ENCODE data around the gene ABCC4. TPM values are rescaled to one million over a fixed set of nuclear protein-coding genes. Genes with fewer than 3 reads are reported as not detected.

Gene ABCC4
- total and polyA plus RNA-seq, 4 donors, result 0.74 to 22.5 (median 2.0) TPM

GRCh38 chr13:95204231-95204765 lies 97.0 kb downstream of the ABCC4 start:
- Histone ChIP-seq H3K27ac (ENCODE audit: low read depth in 1 of 2, low read length in 2 of 2) (no peak overlapping the region), H3K4me1 (ENCODE audit: control insufficient read depth in 4 of 4, insufficient read depth in 4 of 4, low read length in 3 of 4) (no peaks in the 10 kb centered on the region), H3K4me3 (ENCODE audit: low read depth in 1 of 3, low read length in 3 of 3) (no peak overlapping the region), H3K36me3 (ENCODE audit: control insufficient read depth in 4 of 4, insufficient read depth in 3 of 4, low read depth in 1 of 4, low read length in 3 of 4) (no peaks in the 10 kb centered on the region), H3K9ac (ENCODE audit: low read depth in 1 of 2, low read length in 2 of 2) (no peak overlapping the region), H3K9me3 (ENCODE audit: control insufficient read depth in 4 of 4, low read length in 3 of 4) (no peaks in the 10 kb centered on the region), H3K27me3 (ENCODE audit: control insufficient read depth in 4 of 4, insufficient read depth in 4 of 4, low read length in 3 of 4) (no peaks in the 10 kb centered on the region)
- no peak for DNase-seq (ENCODE audit: low spot score)
- 91% methylated on average over 7 of the region's 7 CpGs for WGBS
- TF ChIP-seq EGR1 (IDR thresholded peaks at IDR 0.05; ENCODE audit: low read depth in 2 of 2) (no peak), JUND (IDR thresholded peaks at IDR 0.05) (no peak), CTCF (IDR thresholded peaks at IDR 0.05; ENCODE audit: low read depth, low read length, missing input control) (no peak), NR2F2 (IDR thresholded peaks at IDR 0.05) (no peak)

- no peaks in the 10 kb centered on the region for H3K36me3 ChIP-seq (ENCODE audit: control insufficient read depth in 4 of 4, insufficient read depth in 3 of 4, low read depth in 1 of 4, low read length in 3 of 4)
- H3K27me3 ChIP-seq (ENCODE audit: control insufficient read depth in 4 of 4, insufficient read depth in 4 of 4, low read length in 3 of 4), result no peaks in the 10 kb centered on the region
- TF ChIP-seq GABPA (IDR thresholded peaks at IDR 0.05 in 1 of 2, conservative IDR thresholded peaks at IDR 0.05 in 1 of 2), result no peak
- TF ChIP-seq REST (IDR thresholded peaks at IDR 0.05), result no peak
- TF ChIP-seq SP1 (IDR thresholded peaks at IDR 0.05), result no peak
- TF ChIP-seq EGR1 (IDR thresholded peaks at IDR 0.05; ENCODE audit: low read depth in 2 of 2), result no peak
- TF ChIP-seq CTCF (IDR thresholded peaks at IDR 0.05; ENCODE audit: low read depth, low read length, missing input control), result no peak
- TF ChIP-seq ZBTB33 (IDR thresholded peaks at IDR 0.05), result no peak
- no peak for TF ChIP-seq TAF1 (conservative IDR thresholded peaks at IDR 0.05)
- no peak for TF ChIP-seq RAD21 (IDR thresholded peaks at IDR 0.05)
- TF ChIP-seq YY1 (IDR thresholded peaks at IDR 0.05), result no peak
- no peak for TF ChIP-seq MAX (IDR thresholded peaks at IDR 0.05)
- TF ChIP-seq RXRA (IDR thresholded peaks at IDR 0.05), result no peak
- no peak for TF ChIP-seq HNF4A (conservative IDR thresholded peaks at IDR 0.05)
- no peak for TF ChIP-seq NR2F2 (IDR thresholded peaks at IDR 0.05)
- no peak for TF ChIP-seq FOXA2 (IDR thresholded peaks at IDR 0.05)
- TF ChIP-seq ATF3 (IDR thresholded peaks at IDR 0.05), result no peak
- no peak for TF ChIP-seq HNF4G (IDR thresholded peaks at IDR 0.05)
- TF ChIP-seq FOXA1 (IDR thresholded peaks at IDR 0.05), result no peak
- TF ChIP-seq JUND (IDR thresholded peaks at IDR 0.05), result no peak
- WGBS, result 89% methylated on average over 12 of the region's 12 CpGs
- no peak for DNase-seq (ENCODE audit: low spot score)
- no peaks in the 10 kb centered on the region for H3K4me1 ChIP-seq (ENCODE audit: control insufficient read depth in 4 of 4, insufficient read depth in 4 of 4, low read length in 3 of 4)
- H3K9me3 ChIP-seq (ENCODE audit: control insufficient read depth in 4 of 4, low read length in 3 of 4), result no peaks in the 10 kb centered on the region
- H3K9ac ChIP-seq (ENCODE audit: low read depth in 1 of 2, low read length in 2 of 2), result no peak overlapping the region
- H3K4me3 ChIP-seq (ENCODE audit: low read depth in 1 of 3, low read length in 3 of 3), result no peak overlapping the region
- no peak overlapping the region for H3K27ac ChIP-seq (ENCODE audit: low read depth in 1 of 2, low read length in 2 of 2)
Observed at GRCh38 chr13:95201814-95202651, 99.2 kb downstream of the ABCC4 start.
